Osteoblast (primary cell): Measurements from ENCODE around the gene LEFTY2. TPM values are rescaled to one million over a fixed set of nuclear protein-coding genes. Genes with fewer than 3 reads are reported as not detected.
"Not testable (repeated sequence)": the region's sequence is repeated elsewhere in the genome, so short reads cannot be mapped to it uniquely, and the experiment has no call there.

Source experiments
- DNase-seq: peaks from one replicate; pipeline ENCODE4 v3.0.0; 2011; ENCODE audit warnings: low spot score, mixed read lengths; ENCODE audit not compliant: insufficient read length; ENCODE audit errors: missing footprints
- H2AFZ ChIP-seq: 2 replicates; pipeline ENCODE4 v1.6.0; 2011; ENCODE audit warnings: mild to moderate bottlenecking, low read length
- H3K27ac ChIP-seq: 2 replicates; pipeline ENCODE4 v1.5.1; 2011; ENCODE audit warnings: mild to moderate bottlenecking, low read depth, low read length, moderate library complexity
- H3K27me3 ChIP-seq: 2 replicates; pipeline ENCODE4 v1.6.0; 2012; ENCODE audit warnings: mild to moderate bottlenecking, control low read depth, inconsistent platforms, low read length, moderate library complexity; ENCODE audit not compliant: insufficient read depth
- H3K36me3 ChIP-seq: 2 replicates; pipeline ENCODE4 v1.5.1; 2011; ENCODE audit warnings: mild to moderate bottlenecking, low read length, control low read depth, moderate library complexity; ENCODE audit not compliant: insufficient read depth
- H3K4me1 ChIP-seq: 2 replicates; pipeline ENCODE4 v1.5.1; 2011; ENCODE audit warnings: mild to moderate bottlenecking, low read length, control low read depth, moderate library complexity; ENCODE audit not compliant: insufficient read depth
- H3K4me2 ChIP-seq: 2 replicates; pipeline ENCODE4 v1.6.0; 2011; ENCODE audit warnings: mild to moderate bottlenecking, low read length; ENCODE audit not compliant: insufficient read depth
- H3K4me3 ChIP-seq: fragments of 200-600 bp; sonication (generic); 3 replicates; pipeline ENCODE4 v1.5.1; 2012; ENCODE audit warnings: mild to moderate bottlenecking, low read length, inconsistent platforms; ENCODE audit not compliant: insufficient read depth
- H3K79me2 ChIP-seq: 2 replicates; pipeline ENCODE4 v1.6.0; 2012; ENCODE audit warnings: mild to moderate bottlenecking, low read length, control low read depth, inconsistent platforms; ENCODE audit not compliant: insufficient read depth
- H3K9me3 ChIP-seq: 2 replicates; pipeline ENCODE4 v1.5.1; 2011; ENCODE audit warnings: low read depth, low read length, control low read depth
- H4K20me1 ChIP-seq: 2 replicates; pipeline ENCODE4 v1.6.0; 2012; ENCODE audit warnings: mild to moderate bottlenecking, low read length, control low read depth; ENCODE audit not compliant: insufficient read depth
- CTCF ChIP-seq: IDR thresholded peaks from 2 replicates; pipeline ENCODE4 v1.5.1; 2011; ENCODE audit warnings: mild to moderate bottlenecking, low read depth, low read length, moderate library complexity; ENCODE audit errors: extremely low read depth
- total RNA-seq: library from RNA; depleted of rRNA; stranded (reverse); fragments of >200 nt; gene quantifications from 2 replicates; pipeline ENCODE4 v1.2.3, GENCODE V29; 2012

The LEFTY2 gene
- total RNA-seq, 1 donor = not detected

DNA sequence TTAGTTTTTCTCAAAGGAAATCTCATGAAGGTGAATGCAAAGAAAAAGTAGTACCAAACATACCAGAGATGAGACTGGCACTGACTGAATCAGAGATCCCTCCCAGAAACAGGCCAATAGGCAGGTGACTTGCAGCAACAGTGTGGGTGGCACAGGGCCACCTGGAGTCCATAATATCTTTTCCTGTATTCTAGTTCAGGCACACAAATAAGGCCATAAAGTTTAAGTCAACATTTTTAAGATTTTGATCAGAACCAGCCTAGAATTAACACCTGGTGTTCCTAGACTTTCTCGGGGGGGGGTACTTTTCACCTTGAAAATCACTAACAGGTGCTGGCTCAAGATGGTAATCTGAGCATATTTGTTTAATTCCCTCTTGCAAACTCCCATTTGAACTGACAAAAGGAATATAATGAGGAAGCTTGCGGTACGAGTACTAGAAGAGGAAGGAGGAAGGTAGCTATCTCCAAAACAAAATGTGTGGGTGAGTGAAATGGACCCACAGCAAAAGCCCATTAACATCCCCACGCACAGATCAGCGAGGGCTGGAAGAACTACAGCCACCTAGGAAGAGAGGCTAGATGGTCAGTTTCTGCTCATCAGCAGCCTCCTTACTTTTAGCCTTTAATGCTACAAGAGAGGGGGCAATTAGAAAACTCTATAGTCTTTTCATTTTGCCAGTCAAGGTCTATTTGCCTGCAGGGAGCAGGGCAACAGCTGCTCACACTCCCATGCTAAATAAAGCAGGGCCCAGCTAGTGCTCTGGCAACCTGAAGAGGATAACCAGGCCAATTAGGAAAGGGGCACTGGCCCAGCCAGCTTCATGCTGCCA, 39.2 kb upstream of the LEFTY2 start:
- H3K27ac ChIP-seq = no peak overlapping the region
- no peak overlapping the region for H3K4me3 ChIP-seq

DNA sequence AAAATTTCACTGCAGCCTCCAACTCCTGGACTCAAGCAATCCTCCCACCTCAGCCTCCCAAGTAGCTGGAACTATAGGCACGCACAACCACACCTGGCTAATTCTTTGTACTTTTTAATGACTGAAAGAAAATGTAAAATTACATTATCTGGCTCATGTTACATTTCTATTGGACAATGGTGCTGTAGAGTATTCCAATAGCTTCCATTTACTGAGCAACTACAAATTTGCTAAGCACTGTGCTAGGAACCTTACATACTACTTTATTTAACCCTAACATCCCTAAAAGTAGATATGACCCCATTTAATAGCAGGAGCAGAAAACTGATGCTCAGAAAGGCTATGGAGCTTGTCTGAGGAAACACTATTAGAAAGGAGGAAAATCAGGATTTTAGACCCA, 38.4 kb upstream of the LEFTY2 start:
- DNase-seq = no peak
- Histone ChIP-seq H3K27ac (no peak overlapping the region), H2AFZ (no peak overlapping the region), H3K27me3 (no peaks in the 10 kb centered on the region), H4K20me1 (peaks cover 2% of the 10 kb centered on the region), H3K79me2 (peaks cover 2% of the 10 kb centered on the region), H3K9me3 (no peaks in the 10 kb centered on the region), H3K36me3 (peaks cover 47% of the 10 kb centered on the region), H3K4me1 (no peaks in the 10 kb centered on the region), H3K4me3 (no peak overlapping the region), H3K4me2 (no peak overlapping the region)
- no peak for TF ChIP-seq CTCF

More for the DNA sequence above, 39.2 kb upstream of the LEFTY2 start:
- TF ChIP-seq CTCF = no peak
- no peaks in the 10 kb centered on the region for H3K27me3 ChIP-seq
- H3K4me1 ChIP-seq = no peaks in the 10 kb centered on the region
- H2AFZ ChIP-seq = no peak overlapping the region
- peaks cover 2% of the 10 kb centered on the region for H4K20me1 ChIP-seq
- H3K36me3 ChIP-seq = peaks cover 52% of the 10 kb centered on the region
- no peak overlapping the region for H3K4me2 ChIP-seq
- peak; percentile 25 for DNase-seq
- peaks cover 2% of the 10 kb centered on the region for H3K79me2 ChIP-seq
- no peaks in the 10 kb centered on the region for H3K9me3 ChIP-seq

GRCh38 chr1:225977937-225978748, 37.1 kb upstream of the LEFTY2 start:
- Histone ChIP-seq H4K20me1 (peaks cover 2% of the 10 kb centered on the region), H2AFZ (no peak overlapping the region), H3K27me3 (no peaks in the 10 kb centered on the region), H3K36me3 (peaks cover 40% of the 10 kb centered on the region), H3K4me2 (no peak overlapping the region), H3K79me2 (no peaks in the 10 kb centered on the region), H3K4me3 (no peak overlapping the region), H3K4me1 (no peaks in the 10 kb centered on the region), H3K9me3 (no peaks in the 10 kb centered on the region), H3K27ac (no peak overlapping the region)
- no peak for TF ChIP-seq CTCF
- peak; percentile 73 for DNase-seq

DNA sequence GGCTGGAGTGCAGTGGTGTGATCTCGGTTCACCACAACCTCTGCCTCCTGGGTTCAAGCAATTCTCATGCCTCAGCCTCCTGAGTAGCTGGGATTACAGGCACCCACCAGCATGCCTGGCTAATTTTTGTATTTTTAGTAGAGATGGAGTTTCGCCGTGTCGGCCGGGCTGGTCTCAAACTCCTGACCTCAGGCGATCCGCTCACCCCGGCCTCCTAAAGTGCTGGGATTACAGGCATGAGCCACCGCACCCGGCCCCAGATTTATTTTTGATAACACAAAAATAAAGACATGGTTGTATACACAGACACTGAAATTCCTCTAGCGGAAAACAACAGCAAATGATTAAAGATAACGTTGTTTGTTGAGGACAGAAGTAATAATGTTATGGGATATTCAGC, 34.1 kb upstream of the LEFTY2 start:
- H2AFZ ChIP-seq, H4K20me1 ChIP-seq, H3K4me2 ChIP-seq, H3K79me2 ChIP-seq, H3K9me3 ChIP-seq, H3K4me3 ChIP-seq, H3K27ac ChIP-seq, DNase-seq, H3K27me3 ChIP-seq, H3K4me1 ChIP-seq: not testable (repeated sequence)
- H3K36me3 ChIP-seq = peaks cover 17% of the 10 kb centered on the region
